WTC11 (cell line): ENCODE results near the gene ENAM. TPM values are rescaled to one million over a fixed set of nuclear protein-coding genes. Genes with fewer than 3 reads are reported as not detected.
"Not testable (repeated sequence)": the region's sequence is repeated elsewhere in the genome, so short reads cannot be mapped to it uniquely, and the experiment has no call there.

Experiments
- ATAC-seq: fragments of 200-7000 bp; cut with Tn5 transposase; 2 replicates; pipeline ENCODE4 v1.10.0; 2021; ENCODE audit warnings: mild to moderate bottlenecking, moderate library complexity
- CTCF ChIA-PET: fragments of 300-600 bp; sonication (Branson Sonifier 250); formaldehyde crosslinking; loops from one replicate; lab custom pipeline; 2021; ENCODE audit warnings: antibody characterized with exemption; lab: Charles Lee
- POLR2A ChIA-PET: fragments of 350-600 bp; sonication (Branson Sonifier 250); formaldehyde crosslinking; loops from one replicate; lab custom pipeline; 2021; ENCODE audit warnings: antibody characterized with exemption; lab: Charles Lee
- DNase-seq: peaks from one replicate; pipeline ENCODE4 v3.0.0; 2021; ENCODE audit warnings: low spot score
- H3K27ac Mint-ChIP-seq: 2 replicates; pipeline ENCODE4 v1.8.0; 2021; ENCODE audit warnings: mixed read lengths
- H3K27me3 Mint-ChIP-seq: 2 replicates; pipeline ENCODE4 v1.8.0; 2021; ENCODE audit warnings: low read depth, mild to moderate bottlenecking, moderate library complexity, mixed read lengths
- H3K36me3 Mint-ChIP-seq: 2 replicates; pipeline ENCODE4 v1.8.0; 2021; ENCODE audit warnings: mixed read lengths
- H3K4me1 Mint-ChIP-seq: 2 replicates; pipeline ENCODE4 v1.8.0; 2022; ENCODE audit warnings: mixed read lengths
- H3K4me3 Mint-ChIP-seq: 2 replicates; pipeline ENCODE4 v1.8.0; 2021; ENCODE audit warnings: mild to moderate bottlenecking, moderate library complexity, mixed read lengths
- H3K9me3 Mint-ChIP-seq: 2 replicates; pipeline ENCODE4 v1.8.0; 2021; ENCODE audit warnings: mixed read lengths
- ATF2 ChIP-seq: sonication (generic); formaldehyde crosslinking; IDR thresholded peaks from 2 replicates; pipeline ENCODE4 v1.8.1; 2022; ENCODE audit warnings: low read depth, missing genetic modification reagents, borderline replicate concordance
- CTCF ChIP-seq: fragments of 200-600 bp; IDR thresholded peaks from 2 replicates; pipeline ENCODE4 v1.8.0; 2022; ENCODE audit warnings: antibody characterized with exemption
- E2F4 ChIP-seq: sonication (generic); formaldehyde crosslinking; IDR thresholded peaks from 2 replicates; pipeline ENCODE4 v1.8.1; 2022; ENCODE audit warnings: low read depth, mild to moderate bottlenecking, moderate library complexity, missing genetic modification reagents, borderline replicate concordance
- ERG ChIP-seq: fragments of 250-450 bp; sonication (Bioruptor Pico); IDR thresholded peaks from 2 replicates; pipeline ENCODE4 v1.8.0; 2021; ENCODE audit warnings: mild to moderate bottlenecking
- FOXJ3 ChIP-seq: sonication (generic); formaldehyde crosslinking; IDR thresholded peaks from 2 replicates; pipeline ENCODE4 v1.9.0; 2021; ENCODE audit warnings: missing genetic modification reagents, mild to moderate bottlenecking, borderline replicate concordance
- FOXK1 ChIP-seq: sonication (generic); formaldehyde crosslinking; IDR thresholded peaks from 2 replicates; pipeline ENCODE4 v1.8.0; 2022; ENCODE audit warnings: mild to moderate bottlenecking, moderate library complexity, missing genetic modification reagents
- HMGXB4 ChIP-seq: sonication (generic); formaldehyde crosslinking; IDR thresholded peaks from 2 replicates; pipeline ENCODE4 v1.8.1; 2023; ENCODE audit warnings: mild to moderate bottlenecking, moderate library complexity, missing genetic modification reagents
- NFATC4 ChIP-seq: fragments of 250-450 bp; sonication (Bioruptor Pico); IDR thresholded peaks from 2 replicates; pipeline ENCODE4 v1.9.0; 2021; ENCODE audit warnings: mild to moderate bottlenecking
- NR2C2 ChIP-seq: sonication (generic); formaldehyde crosslinking; IDR thresholded peaks from 2 replicates; pipeline ENCODE4 v1.8.0; 2022; ENCODE audit warnings: mild to moderate bottlenecking, missing genetic modification reagents
- PREB ChIP-seq: sonication (generic); formaldehyde crosslinking; IDR thresholded peaks from 2 replicates; pipeline ENCODE4 v1.8.1; 2022; ENCODE audit warnings: mild to moderate bottlenecking, missing genetic modification reagents, moderate library complexity, borderline replicate concordance
- PRRX2 ChIP-seq: fragments of 250-450 bp; sonication (Bioruptor Pico); IDR thresholded peaks from 2 replicates; pipeline ENCODE4 v1.8.0; 2021; ENCODE audit warnings: mild to moderate bottlenecking
- ZNF317 ChIP-seq: sonication (generic); formaldehyde crosslinking; IDR thresholded peaks from 2 replicates; pipeline ENCODE4 v1.8.1; 2023; ENCODE audit warnings: low read depth, mild to moderate bottlenecking, moderate library complexity, missing genetic modification reagents, borderline replicate concordance
- ZNF396 ChIP-seq: fragments of 250-450 bp; sonication (Bioruptor Pico); IDR thresholded peaks from 2 replicates; pipeline ENCODE4 v1.8.0; 2021; ENCODE audit warnings: mild to moderate bottlenecking, moderate library complexity, borderline replicate concordance
- ZSCAN18 ChIP-seq: fragments of 250-450 bp; sonication (Bioruptor Pico); IDR thresholded peaks from 2 replicates; pipeline ENCODE4 v2.1.2; 2022; ENCODE audit warnings: mild to moderate bottlenecking, moderate library complexity
- total RNA-seq: library from RNA; stranded (reverse); gene quantifications from 3 replicates; pipeline ENCODE4 v1.2.3, GENCODE V29; 2021

The ENAM gene
- total RNA-seq, 1 experiment from 2014 or later: not detected

- TF ChIP-seq ZNF396 (CRISPR knock-in tag) (no peak), E2F4 (CRISPR knock-in tag) (no peak)
These were observed 53.2 kb downstream of the ENAM start (continued) for GRCh38 chr4:70681704-70682103.

- H3K27ac Mint-ChIP-seq, H3K36me3 Mint-ChIP-seq, H3K27me3 Mint-ChIP-seq, H3K9me3 Mint-ChIP-seq, H3K4me3 Mint-ChIP-seq, H3K4me1 Mint-ChIP-seq, DNase-seq, ATAC-seq, CTCF ChIA-PET: not testable (repeated sequence)
- POLR2A ChIA-PET: interaction anchor here (0.5 to 0.6 kb wide), 2 partner anchors 13 to 34 kb away, joined by 3 to 5 read pairs; no protein-coding TSS in a partner anchor
These were observed 53.6 kb downstream of the ENAM start for GRCh38 chr4:70682142-70682541.

- CTCF ChIA-PET: interaction anchor here (0.6 to 1.3 kb wide), 5 partner anchors 11 to 306 kb away, joined by 3 to 4 read pairs (median 3); partner anchors contain the start of gene DCK
- Mint-ChIP-seq H3K4me3 (peak overlapping the region; percentile 94), H3K9me3 (no peaks in the 10 kb centered on the region), H3K36me3 (peaks cover 20% of the 10 kb centered on the region), H3K4me1 (peaks cover 26% of the 10 kb centered on the region), H3K27ac (peak overlapping the region; percentile 92), H3K27me3 (no peaks in the 10 kb centered on the region)
- TF ChIP-seq HMGXB4 (CRISPR knock-in tag) (no peak), ERG (no peak), PRRX2 (no peak), ZSCAN18 (no peak), CTCF (no peak), FOXJ3 (CRISPR knock-in tag) (no peak), ATF2 (CRISPR knock-in tag) (no peak), PREB (CRISPR knock-in tag) (no peak), NFATC4 (no peak), FOXK1 (CRISPR knock-in tag) (no peak), NR2C2 (CRISPR knock-in tag) (no peak), ZNF317 (CRISPR knock-in tag) (no peak)
- DNase-seq: no peak
- POLR2A ChIA-PET: interaction anchor here (1.1 kb wide), 1 partner anchor 17 kb away, joined by 5 read pairs; no protein-coding TSS in a partner anchor
- no peak for ATAC-seq
These were observed 58.8 kb downstream of the ENAM start for GRCh38 chr4:70687392-70687791.
